ENCODE results near the gene FBH1.
"Not testable (repeated sequence)": the region's sequence is repeated elsewhere in the genome, so short reads cannot be mapped to it uniquely, and the experiment has no call there.

GRCh38 chr10:5862981-5863685 lies 26.9 kb upstream of the FBH1 start:
- TF ChIP-seq CTCF (IDR thresholded peaks at IDR 0.05; ENCODE audit: insufficient read depth, low read depth, low read length); EZH2 (IDR thresholded peaks at IDR 0.05; ENCODE audit: insufficient read depth, low read length): not testable (repeated sequence)
